ENCODE measurements around the gene C6orf132.

C6orf132 gene

DNA sequence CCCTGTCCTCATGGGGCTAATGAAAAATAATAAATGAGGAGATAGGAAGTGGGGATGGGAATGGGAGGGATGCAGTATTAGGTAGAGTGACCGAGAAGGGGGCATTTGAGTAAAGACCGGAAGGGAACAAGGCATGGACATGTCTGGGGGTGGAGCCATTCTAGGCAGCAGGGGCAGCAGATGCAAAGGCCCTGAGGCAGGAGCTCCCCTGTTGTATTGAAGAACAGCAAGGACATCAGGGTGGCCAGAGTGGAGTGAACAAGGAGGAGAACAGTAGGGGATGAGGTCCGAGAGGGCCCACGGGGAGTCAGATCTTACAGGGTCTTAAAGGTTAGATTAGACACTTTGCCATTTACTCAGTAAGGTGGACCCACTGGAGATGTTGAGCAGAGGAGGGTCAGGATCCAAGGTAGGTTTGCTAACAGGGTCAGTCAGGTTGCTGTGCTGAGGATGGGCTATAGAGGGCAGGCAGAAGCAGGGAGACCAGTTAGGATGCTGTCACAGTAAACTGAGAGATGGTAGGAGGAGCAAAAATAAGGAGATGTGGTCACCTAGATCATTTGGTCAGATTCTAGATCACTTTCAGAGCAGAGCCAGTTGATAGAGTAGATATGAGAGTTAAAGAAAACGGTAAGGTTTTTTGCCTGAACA is 73.4 kb downstream of the C6orf132 start:
- no peak for DNase-seq

DNA sequence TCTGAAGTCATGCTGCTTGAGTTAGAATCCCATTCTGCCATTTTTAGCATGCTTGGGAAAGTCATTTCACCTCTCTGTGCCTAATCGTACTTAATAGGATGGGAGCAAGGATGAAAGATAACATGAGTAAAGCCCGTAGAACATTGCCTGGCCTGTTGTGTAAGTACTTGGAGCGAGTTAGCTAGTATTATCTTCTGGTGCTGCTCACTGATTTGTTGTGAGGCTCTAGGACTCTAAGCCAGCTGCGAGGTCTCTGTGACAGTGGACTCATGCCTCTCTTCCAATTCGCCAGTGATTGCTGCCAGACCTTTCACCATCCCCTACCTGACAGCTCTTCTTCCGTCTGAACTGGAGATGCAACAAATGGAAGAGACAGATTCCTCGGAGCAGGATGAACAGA is 74.2 kb downstream of the C6orf132 start:
- DNase-seq, result no peak

DNA sequence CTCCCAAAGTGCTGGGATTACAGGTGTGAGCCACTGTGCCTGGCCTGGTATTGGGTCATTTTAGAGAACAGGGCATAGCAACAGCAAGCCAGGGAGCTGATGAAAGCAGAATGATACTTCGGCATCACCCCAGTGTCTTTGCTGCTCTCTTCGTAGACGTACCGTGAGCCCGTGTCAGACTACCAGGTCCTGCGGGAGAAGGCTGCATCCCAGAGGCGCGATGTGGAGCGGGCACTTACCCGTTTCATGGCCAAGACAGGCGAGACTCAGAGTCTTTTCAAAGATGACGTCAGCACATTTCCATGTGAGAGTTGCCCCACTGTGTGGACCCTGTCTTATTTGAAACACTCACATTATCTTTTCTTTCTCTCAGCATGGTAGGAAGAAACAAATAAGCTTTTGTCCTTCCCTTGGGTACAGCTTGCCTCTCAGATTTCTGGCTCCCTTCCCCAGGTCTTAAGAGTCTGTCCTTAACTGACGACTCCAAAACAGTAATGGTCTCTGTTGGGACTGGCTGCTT is 76.2 kb downstream of the C6orf132 start:
- DNase-seq, result no peak

DNA sequence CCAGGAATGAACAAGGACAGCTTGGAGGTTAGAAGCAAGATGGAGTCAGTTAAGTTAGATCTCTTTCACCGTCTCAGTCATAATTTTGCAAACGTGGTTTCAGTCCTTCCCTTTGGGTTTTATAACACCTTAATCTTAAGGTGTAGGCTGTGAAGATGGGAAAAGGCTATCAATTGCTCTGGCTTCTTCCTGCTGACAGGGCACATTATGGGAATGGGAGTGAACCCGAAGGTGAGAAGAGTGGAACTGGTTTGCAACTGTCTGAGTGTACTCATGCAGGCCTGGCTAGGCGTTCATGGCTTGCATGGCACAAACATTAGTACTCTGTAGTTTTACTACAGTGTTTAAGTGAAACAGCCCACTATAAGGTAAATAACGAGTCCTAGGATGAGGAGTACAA is 82.7 kb downstream of the C6orf132 start:
- DNase-seq, result no peak

DNA sequence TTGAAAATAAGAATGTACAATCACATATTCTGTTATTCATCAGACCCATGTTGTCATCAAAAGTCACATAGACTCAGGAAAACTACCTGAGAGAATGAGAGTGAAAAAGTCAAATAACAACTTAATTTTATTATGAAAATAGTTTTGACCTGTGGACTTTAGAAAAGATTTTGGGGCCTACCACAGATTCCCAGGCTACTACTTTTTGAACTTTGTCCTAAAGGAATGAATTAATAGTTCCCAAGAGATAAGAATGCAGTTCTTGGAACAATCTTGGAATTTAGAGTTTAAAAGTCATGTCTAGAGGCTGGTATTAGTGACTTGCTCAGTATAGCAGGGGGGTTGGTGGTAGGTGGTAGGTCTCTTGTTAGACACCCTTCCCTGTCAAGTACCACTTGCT is 88.8 kb downstream of the C6orf132 start:
- no peak for DNase-seq

DNA sequence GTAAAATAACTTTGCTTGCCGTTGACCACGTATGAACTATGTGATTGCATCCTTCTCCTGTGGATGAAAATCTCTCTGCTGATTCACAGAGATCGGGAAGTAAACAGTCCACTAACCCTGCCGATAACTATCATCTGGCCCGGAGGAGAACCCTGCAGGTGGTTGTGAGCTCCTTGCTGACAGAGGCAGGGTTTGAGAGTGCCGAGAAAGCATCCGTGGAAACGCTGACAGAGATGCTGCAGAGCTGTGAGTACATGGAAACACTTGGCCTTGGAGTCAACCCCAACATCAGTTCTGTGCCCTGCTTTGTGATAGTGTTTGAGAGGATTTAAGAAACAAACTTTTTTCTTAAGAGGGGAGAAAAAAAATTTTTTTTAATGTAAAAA is 91.2 kb downstream of the C6orf132 start:
- no peak for DNase-seq

Data from cerebellar nuclear complex (tissue), 1 donor.